ENCODE data around the gene EIF2B5.
"Not testable (repeated sequence)": the region's sequence is repeated elsewhere in the genome, so short reads cannot be mapped to it uniquely, and the experiment has no call there.

Gene EIF2B5

DNA sequence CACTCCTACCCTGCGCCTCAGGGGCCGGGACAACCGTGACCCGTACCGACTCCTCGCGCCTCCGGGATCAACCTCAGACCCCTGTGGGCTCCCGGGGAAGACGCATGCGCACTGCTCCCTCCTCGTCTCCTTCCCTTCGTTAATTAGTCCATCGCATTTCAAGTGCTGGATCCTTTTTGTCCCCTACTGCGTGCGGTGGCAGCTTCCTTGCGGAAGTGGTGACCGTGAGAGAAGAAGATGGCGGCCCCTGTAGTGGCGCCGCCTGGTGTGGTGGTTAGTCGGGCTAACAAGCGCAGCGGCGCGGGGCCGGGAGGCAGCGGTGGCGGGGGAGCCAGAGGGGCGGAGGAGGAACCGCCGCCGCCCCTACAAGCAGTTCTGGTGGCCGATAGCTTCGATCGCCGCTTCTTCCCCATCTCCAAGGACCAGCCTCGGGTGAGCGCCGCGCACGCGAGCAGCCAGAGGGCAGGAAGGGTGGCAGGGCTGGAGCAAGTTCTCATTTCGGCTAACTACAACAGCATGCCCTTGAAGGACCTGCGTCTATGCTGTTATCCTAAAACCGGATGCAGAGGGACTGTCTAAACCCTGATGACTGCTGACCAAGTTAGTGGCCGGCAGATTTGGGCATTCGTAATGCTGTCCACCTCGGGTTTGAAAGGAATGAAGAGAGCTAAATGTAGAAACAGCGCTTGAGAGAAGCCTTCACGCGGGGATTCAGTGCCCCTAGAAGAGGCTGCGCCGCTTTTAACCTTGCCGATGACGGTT is at the start of gene EIF2B5:
EIF2B5 (plus strand) TSS at position 210 of the 762 bp plus-strand sequence; CDS start at position 238, 28 bp downstream.
- peak; percentile 86 for DNase-seq

DNA sequence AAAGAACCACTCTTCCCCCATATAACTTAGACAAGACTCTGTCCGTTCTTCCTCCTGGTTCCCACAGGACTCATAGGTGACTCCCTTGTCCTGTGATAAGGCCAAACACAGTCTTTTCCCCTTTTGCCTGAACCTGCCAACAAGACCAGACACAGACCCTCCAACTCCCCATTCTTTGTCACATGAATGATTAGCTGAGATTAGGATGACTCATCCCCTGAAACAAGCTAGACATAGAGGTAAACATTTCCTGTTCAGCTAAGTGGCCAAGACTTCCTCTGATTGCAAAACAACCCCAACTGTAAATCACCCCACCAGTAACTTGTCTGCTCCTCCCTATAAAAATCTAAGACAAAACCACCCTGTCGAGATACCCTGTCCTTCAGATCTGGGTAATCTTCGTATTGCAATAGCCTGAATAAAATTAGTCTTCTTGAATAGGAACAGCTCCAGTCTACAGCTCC is 49.7 kb upstream of the EIF2B5 start:
- no peak for DNase-seq

DNA sequence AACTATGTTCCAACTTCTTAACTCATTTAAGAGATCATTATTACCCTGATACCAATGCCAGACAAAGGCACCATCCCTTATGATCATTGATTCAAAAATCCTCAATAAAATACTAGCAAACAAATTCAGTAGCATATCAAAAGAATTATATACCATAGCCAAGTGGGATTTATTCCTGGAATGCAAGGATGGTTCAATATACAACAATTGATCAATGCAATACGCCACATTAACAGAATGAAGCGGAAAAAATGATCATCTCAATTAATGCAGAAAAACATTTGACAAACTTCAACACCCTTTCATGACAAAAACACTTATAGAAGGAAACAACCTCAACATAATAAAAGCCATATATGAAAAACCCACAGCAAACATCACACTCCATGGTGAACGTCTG is 43.0 kb upstream of the EIF2B5 start:
- DNase-seq = no peak

DNA sequence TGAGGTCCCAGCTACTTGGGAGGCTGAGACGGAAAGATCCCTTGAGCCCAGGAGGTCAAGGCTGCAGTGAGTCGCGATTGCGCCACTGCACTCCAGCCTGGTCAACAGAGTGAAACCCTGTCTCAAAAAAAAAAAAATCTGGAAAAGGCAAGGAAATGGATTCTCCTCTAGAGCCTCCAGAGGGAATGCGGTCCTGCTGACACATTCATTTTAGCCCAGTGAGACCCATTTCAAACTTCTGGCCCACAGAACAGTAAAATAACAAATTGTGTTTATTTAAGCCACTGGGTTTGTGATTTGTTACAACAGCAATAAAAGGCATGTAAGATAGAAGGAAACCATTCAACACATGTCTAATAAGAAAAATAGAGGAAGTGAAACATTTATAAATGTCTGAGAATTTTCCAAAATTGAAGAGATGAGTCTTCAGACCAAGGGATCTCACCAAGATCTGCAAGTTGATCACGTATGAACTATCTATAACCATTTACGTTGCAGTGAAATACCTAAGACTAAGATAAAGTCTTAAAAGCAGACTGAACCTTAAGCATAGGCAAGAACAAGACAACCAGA is 38.3 kb upstream of the EIF2B5 start, which contains the start of gene HTR3E:
HTR3E (plus strand) TSS at position 254 of the 573 bp plus-strand sequence. CDS start 466 bp downstream, outside the sequence.
- DNase-seq = no peak

DNA sequence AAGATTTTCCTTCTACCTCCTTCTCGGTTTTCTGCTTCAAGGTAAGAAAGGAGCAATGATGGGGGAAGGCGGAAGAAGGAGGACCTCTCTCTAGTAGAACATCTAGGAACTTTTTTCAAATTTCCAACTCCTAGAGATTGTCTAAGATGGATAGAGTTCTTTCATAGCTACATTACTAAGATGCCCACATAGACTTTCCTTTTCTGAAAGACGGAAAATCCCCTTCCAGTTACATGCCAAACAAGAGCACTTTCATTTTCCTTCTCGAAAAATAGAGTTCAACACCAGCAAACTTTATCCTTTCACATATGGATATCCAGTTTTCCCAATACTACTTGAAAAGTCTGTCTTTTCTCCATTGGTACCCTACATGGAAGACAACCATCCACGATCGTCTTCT is 37.6 kb upstream of the EIF2B5 start:
- no peak for DNase-seq

DNA sequence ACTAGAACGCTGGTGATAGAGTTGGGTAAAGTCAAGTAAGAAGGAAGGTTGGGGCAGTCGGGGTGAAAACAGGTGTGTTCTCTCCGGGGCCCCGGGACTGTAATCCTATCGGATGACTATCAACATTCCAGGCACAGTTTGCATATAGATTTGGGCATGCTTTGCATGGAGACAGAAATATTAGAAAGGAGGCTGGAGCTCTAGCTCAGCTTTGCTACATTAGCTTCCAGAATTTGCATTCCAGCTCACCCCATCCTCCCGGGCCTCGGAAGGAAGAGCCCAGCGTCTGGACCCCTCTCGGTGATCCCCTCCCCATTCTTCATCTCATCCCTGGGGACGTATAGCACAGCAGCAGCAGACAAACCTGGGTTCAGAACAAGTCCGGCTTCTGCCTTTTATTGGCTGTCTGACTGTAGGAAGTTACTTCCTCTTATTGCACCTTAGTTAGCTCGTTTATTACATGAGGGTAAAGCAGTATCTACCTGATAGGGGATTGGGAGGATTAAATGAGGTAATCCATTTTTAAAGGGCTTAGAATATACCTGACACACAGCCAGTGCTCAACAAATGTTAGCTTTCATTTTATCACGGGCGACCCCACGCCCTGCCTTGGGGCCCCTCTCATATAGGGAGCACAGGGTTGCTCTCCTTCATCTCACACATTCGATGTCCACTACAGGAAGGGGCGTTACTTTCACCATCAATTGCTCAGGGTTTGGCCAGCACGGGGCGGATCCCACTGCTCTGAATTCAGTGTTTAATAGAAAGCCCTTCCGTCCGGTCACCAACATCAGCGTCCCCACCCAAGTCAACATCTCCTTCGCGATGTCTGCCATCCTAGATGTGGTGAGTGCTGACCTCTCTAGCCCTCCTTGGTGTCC is 35.1 kb upstream of the EIF2B5 start:
- no peak for DNase-seq

DNA sequence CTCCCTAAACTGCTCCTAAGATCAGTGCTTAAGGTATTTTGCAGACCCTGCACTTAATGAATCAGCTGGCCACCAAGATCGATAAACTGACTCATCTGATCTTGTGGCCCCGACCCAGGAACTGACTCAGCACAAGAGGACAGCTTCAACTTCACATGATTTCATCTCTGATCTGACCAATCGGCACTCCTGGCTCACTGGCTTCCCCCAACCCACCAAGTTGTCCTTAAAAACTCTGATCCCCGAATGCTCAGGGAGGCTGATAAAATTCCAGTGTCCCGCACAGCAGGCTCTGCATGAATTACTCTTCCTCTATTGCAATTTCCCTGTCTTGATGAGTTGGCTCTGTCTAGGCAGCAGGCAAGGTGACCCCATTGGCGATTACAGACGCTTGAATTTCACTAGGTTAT is 24.8 kb upstream of the EIF2B5 start:
- DNase-seq = no peak

DNA sequence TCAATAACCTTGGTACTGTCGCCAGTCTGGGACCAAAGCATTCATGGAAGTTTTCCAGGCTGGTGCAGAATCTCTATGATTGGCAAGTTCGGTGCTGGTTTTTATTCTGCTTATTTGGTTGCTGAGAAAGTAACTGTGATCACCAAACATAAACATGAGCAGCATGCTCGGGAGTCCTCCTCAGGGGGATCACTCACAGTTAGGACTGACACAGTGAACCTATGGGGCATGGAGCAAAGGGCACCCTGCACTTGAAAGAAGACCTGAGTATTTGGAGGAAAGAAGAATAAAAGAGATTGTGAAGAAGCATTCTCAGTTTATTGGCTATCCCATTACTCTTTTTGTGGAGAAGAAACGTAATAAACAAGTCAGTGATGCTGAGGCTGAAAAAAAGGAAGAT is 19.1 kb upstream of the EIF2B5 start:
- DNase-seq = no peak

DNA sequence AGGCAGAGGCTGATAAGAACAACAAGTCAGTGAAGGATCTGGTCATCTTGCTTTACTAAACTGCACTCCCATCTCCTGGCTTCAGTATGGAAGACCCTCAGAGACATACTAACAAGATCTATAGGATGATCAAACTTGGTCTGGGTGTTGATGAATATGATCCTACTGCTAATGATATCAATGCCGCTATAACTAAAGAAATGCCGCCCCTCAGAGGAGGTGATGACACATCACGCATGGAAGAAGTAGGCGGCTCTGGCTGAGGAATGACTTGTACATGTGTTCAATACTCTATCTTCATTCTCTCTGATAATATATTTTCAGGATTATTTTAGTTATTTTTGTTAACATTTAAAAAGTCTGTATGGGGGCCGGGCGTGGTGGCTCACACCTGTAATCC is 17.5 kb upstream of the EIF2B5 start:
- DNase-seq = no peak

DNA sequence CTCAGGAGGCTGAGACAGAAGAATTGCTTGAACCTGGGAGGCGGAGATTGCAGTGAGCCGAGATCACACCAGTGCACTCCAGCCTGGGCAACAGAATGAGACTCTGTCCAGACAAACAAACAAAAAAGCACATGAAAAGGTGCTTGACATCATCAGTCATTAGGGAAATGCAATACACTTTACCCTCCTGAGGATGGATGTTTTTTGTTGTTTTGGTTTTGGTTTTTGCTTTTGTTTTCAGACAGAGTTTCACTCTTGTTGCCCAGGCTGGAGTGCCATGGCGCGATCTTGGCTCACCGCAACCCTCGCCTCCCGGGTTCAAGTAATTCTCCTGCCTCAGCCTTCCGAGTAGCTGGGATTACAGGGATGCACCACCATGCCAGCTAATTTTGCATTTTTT is 14.1 kb upstream of the EIF2B5 start:
- DNase-seq = not testable (repeated sequence)

DNA sequence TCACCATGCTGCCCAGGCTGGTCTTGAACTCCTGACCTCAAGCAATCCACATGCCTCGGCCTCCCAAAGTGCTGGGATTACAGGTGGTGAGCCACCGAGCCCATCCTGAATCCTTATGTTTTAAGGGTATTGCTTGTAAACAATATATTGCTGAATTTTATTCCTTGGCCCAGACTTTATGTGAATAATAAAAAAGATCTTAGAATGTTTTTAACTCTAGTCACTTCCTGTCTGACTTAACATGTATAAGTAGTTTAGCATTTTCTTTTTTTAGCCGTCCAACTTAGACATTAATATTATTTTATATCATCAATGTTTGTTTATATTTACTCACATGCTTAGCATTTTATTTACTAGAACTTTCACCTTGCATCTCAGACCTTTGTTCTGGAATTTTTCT is 9.2 kb upstream of the EIF2B5 start:
- no peak for DNase-seq

DNA sequence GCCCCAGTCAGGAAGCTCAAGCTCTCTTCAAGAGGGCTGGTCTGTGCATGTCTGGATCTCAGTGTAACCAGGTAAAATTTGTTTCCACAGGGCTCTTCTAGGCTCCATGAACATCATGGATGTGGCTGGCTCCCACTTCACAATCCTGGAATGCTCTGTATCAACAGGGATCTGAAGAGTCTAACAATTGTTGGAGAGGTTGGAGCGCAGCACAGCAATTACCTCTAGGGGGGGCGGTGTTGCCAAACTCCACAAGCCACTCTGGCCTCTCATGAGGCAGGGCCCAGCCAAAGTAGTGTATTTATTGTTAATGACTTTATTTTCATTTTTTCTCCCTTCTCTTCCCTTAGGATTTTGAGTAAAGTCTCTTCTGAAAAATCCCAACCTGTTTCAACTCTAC is 6.1 kb upstream of the EIF2B5 start:
- no peak for DNase-seq

DNA sequence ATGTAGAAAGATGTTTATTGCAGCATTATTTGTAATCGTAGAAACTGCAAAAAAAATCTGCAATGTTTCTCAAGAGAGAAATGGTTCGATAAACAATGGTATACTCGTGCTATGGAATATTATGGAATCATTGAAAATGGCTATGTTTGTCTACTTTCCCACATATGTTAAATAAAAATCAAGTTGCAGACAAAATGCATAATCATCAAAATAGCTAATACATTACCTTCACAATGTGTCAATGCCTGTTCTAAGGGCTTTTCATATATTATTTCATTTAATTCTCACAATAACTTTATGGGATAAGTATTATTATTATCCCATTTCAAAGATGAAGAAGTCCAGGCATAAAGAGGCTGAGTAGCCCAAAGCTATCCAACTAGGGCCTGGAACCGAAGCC is 2.2 kb upstream of the EIF2B5 start:
- no peak for DNase-seq

DNA sequence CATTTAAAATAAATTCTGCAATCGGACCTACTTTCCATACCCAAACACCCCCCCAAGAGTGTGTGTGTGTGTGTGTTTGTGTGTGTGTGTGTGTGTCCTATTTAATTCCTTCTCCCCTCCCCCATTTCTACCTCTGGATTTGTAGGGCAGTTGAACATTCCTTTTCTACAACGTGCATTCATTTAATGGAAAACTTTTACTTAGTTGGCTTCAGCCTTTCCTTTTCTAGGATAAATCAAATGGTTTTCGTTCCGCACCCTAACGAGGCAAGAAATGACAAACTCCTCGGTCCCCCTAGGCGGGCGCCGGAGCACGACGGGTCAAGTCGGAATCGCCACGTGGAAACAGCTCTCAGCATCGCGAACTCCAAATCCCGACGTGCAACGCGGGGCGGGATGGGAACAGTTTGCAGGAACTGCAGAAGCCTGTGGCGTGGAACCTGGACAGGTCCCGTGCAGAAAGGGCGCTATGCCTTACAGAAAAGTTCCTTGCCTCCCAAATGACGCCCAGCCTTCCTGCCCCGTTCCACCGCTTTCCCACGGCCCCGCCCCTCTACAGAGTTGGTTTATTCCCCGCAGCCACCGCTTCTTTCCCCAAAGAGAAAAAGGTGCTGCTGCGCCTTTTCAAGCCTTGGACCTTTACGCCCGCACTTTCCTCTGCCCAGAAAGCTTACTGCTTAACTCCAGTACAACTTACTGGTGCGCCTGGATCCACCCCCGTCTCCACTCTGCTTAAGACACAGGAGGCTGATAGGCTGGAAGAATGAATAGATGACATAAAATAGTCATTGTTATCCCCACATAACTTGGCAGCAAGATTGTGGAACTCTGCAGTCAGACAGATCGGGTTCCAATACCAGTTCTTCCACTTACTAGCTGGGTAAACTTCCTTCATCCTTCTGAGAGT is 1.1 kb upstream of the EIF2B5 start:
- peak; percentile 41 for DNase-seq

DNA sequence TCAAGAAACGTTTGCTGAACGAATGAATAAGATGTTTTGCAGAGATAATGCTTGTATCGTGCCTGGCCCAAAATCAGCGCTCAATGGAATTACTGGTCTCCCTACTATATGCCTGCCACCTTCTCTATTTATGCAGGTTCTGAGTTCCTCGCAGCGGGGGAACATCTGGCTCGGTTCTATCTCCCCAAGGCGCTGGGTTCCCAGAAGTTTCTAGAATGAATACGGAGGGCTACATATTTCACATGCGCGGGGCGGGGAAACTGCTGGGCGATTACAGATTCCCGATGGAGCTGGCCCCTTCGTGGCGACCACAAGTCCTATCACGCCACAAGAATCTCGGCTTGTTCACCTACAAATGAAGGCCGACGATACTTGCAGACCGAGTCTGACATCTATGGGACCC is 411 bp upstream of the EIF2B5 start:
- DNase-seq = no peak

DNA sequence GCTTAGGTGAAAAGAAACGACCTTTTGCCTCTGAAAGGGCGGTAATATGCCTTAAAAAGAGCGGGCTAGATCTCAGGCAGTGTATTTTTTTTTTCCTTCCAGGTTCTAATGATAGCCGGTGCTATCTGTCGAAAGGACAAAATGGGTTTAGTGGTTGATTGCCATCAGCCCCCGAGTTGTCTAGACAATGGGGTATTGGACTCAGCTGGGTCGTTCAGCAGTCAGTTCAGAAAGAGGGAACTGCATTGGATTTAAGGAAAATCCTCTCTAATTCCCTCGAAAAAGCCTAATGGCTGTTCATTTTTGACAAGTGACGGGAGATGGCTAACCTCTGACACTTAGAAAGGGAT is 728 bp downstream of the EIF2B5 start:
- DNase-seq = no peak

DNA sequence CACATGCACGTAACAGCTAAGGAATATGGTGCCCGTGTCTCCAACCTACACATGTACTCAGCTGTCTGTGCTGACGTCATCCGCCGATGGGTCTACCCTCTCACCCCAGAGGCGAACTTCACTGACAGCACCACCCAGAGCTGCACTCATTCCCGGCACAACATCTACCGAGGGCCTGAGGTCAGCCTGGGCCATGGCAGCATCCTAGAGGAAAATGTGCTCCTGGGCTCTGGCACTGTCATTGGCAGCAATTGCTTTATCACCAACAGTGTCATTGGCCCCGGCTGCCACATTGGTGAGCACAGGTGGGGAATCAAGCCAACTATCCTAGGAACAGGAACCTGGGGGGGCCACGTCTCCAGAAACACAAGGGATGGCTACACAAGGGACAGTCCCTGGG is 5.3 kb downstream of the EIF2B5 start:
- DNase-seq = no peak

DNA sequence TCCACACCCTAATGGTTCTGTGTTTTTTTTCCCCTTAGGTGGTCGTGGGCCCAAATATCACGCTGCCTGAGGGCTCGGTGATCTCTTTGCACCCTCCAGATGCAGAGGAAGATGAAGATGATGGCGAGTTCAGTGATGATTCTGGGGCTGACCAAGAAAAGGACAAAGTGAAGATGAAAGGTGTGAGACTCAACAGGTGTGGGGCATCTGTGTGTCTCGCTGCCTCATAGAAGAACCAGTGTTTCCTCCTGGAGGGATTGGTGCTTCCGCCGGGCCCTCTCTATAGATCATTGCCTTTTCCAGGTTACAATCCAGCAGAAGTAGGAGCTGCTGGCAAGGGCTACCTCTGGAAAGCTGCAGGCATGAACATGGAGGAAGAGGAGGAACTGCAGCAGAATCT is 7.0 kb downstream of the EIF2B5 start:
- no peak for DNase-seq

DNA sequence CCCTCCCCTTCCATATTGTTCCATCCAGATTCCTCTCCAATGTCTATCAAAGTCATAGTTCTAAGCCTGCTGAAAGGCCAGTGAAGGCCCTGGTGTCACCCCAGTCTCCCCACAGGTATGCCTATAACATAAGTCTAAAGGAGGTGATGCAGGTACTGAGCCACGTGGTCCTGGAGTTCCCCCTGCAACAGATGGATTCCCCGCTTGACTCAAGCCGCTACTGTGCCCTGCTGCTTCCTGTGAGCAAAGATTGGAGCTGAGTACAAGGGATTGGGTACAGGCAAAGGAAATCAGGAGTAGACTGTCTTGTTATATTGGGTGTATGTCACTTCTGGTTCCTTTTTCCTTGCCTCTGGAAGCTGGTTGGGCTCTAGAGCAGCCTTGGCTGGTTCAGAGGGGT is 8.2 kb downstream of the EIF2B5 start:
- no peak for DNase-seq

DNA sequence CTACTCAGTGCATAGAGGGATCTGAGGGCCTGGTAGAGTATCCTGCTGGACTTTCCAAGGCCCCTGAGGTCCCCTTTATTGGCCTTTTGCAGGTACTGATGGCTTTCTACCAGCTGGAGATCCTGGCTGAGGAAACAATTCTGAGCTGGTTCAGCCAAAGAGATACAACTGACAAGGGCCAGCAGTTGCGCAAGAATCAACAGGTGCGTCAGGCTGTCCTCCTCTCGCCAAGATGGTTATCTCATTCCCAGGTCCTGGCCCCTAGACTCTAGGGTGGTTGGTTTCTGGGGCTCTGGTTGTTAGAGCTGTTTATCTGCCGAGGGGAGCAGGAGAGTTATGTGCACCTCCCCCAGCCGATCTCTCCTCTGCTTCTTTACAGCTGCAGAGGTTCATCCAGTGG is 9.3 kb downstream of the EIF2B5 start:
- no peak for DNase-seq

DNA sequence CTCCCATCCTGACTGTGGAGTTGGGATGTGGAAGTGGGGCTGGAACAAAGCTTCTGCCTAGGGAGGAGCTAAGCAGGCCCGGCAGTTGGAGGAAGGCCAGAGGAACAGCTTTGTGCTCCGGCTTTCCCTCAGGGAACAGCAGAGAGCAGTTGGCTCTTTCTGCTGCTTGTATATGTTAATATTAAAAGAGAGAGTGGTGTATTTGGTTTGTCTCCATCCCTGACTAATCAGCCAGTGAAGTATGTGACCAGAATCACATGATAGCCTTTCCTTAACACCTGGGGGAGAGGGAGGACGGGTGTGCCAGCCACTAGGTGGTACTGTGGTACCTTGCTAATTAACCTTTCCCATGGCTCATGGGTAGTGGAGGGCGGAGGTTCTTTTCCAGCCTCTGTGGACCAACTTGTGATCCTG is 10.0 kb downstream of the EIF2B5 start:
- peak; percentile 55 for DNase-seq

DNA sequence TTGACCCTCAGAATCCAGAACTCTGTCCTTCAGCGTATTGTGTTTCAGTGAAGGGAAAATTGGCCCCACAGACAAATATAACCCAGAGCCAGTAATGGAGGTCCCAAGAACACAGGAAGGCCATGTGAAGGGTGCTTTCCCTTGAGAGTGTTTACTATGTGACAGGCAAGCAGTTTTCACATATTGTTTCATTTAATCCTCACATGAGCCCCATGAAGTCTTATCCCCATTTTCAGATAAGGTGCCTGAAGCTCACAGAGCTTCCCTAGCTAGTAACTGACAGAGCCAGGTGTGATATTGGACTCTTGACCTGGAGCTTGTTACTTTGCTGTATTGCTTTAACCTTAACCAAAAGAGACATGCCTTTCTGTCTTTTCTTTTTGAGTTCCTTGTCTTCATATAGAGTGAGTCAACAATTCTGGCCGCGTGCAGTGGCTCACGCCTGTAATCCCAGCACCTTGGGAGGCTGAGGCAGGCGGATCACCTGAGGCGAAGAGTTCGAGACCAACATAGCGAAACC is 10.7 kb downstream of the EIF2B5 start:
- no peak for DNase-seq

All from NCI-H2029 treated with DMSO at 0.1 percent for 48 hours (cell line).